Activated CD4-positive, alpha-beta T cell treated with anti-CD3 and anti-CD28 coated beads, Interleukin-2, amount 50 U/mL, for 48 hours (primary cell): ENCODE measurements around the gene XCR1.
A peak's percentile ranks its signal among the peaks of the same experiment; 100 is the strongest.
"Not testable (repeated sequence)": the region's sequence is repeated elsewhere in the genome, so short reads cannot be mapped to it uniquely, and the experiment has no call there.

Experiments
- DNase-seq, 2 experiments: peaks; one replicate each; pipeline ENCODE4 v3.0.0-alpha.2; 2020

XCR1 gene

DNA sequence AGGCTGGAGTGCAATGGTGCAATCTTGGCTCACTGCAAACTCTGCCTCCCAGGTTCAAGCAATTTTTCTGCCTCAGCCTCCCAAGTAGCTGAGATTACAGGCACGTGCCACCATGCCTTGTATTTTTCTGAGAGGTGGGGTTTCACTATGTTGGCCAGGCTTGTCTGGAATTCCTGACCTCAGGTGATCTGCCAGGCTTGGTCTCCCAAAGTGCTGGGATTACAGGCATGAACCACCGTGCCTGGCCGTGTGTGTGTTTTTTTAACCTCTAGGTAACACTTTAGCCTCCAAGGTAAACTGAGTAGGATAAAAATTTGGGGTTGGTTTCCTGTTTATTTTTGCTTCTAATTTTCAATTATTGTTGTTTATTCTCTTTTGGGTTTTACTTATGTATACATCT lies 10.8 kb upstream of the XCR1 start:
- DNase-seq, result not testable (repeated sequence)

DNA sequence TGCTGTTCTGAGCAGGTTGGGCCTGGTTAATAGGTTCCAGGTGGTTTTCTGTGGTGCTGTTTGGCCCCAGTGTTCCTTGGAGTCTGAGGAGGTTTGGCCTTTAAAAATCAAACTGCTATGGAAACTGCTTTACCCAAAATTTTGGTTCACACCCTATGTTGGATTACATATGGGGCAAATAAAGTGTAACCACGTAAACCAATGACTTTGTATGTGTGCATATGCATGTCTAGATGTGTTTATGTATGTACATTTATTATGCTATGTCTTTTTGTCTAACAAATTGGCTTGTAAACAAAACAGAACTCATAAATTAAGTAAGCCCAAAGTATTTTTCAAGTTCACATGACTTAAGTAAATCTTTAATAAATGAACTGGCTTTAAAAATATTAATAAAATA lies 8.9 kb upstream of the XCR1 start:
- no peak for DNase-seq

DNA sequence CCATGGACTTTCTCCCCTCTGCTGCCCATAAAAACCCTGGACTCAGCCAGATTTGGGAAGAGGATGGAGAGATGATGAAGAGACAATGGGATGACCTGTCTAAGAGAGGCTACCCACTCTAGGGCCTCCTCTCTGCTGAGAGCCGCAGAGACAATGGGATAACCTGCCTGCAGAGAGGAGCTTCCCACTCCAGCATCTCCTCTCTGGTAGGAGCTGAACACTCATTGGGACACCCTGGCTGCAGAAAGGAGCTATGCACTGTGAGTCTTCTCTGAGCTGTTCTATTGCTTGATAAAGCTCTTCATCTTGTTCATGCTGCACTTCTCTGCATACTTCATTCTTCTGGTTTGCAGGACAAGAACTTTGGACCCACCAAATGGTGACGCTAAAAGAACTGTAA lies 4.5 kb upstream of the XCR1 start:
- no peak for DNase-seq

DNA sequence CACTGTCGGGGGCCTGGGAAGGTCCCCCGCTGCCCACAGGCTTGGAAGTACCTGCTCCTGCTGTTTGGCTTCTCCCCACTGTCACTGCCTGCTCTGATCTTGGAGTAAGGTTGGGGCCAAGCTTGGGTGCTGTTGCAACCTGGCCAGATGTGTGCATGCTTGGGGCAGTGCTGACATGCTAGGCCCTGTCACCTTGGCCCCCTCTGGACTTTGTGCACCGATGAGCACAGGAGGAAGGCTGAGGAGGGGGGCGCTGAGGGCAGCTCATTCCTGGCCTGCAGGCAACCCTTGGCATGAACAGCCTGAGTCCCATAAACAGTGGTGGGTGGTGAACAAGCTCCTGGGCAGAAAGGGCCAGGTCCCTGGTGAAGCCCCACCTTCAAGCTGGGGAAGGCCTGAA lies 4.0 kb upstream of the XCR1 start:
- no peak for DNase-seq

DNA sequence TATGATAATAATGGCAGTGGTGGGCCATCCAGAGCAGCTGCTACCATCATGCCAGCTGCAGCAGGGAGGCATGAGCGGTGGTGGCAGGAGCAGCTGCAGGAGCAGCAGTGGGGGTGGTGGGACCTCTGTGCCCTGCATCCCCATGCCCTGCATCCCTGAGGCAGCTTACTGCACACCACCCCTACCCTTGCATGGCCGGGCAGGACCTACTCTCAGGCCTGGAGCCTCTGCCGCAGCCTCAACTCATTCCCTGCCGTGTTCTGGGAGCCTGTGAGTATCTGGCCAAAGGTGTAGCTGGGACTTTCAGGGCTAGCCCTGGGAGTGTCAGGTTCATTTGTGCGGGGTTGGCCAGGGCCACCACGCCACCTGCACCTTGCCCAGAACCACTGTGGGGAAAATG lies 3.3 kb upstream of the XCR1 start:
- DNase-seq, result no peak

DNA sequence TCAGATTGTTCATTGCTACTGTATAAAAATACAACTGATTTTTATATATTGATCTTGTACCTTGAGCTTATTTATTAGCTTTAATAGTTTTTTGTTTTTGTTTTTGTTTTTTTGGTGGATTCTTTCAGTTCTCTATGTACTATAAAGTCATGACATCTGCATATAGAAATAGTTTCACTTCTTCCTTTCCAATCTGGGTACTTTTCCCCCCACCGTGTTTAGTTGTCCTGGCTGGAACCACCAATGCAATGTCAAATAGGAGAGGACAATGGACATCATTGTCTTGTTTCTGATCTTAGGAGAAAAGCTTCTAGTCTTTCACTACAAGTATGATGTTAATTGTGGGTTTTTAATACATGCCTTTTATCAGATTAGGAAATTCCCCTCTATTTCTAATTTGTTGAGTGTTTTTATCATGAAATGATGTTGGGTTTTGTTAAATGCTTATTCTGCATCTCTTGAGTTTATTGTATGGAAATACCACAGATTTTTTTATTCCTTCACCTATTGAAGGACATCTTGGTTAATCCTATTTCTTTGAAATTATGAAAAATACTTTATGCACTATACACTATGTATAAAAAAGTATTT lies 2.8 kb upstream of the XCR1 start:
- no peak for DNase-seq

DNA sequence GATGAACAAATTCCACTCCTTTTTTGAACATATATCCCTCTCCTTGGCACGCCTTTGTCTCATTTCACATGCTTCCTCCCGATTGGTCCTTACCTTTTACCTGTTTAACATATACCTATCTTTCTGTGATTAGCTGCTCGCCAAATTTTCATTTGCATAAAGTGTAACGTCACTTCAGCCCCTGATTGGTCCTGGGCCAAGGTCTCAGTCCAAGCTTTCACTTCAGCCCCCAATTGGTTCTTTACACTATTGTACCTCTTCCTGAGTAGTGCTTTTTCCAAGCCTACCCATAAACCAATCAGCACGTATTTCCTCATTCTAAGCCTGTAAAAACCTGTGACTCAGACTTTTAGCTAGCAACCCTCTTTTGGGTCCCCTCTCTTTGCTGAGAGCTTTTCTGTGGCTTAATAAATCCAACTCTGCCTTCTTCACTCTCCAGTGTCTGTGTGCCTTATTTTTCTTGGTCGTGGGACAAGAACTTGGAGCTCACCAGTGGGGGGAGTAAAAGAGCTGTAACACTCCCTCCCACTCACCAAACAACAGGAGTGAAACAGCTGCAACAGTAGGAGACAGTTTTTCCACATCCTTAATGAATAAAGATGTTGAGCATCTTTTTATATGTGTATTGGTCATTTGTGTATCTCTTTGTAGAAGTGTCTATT lies 584 bp upstream of the XCR1 start:
- DNase-seq, result no peak

DNA sequence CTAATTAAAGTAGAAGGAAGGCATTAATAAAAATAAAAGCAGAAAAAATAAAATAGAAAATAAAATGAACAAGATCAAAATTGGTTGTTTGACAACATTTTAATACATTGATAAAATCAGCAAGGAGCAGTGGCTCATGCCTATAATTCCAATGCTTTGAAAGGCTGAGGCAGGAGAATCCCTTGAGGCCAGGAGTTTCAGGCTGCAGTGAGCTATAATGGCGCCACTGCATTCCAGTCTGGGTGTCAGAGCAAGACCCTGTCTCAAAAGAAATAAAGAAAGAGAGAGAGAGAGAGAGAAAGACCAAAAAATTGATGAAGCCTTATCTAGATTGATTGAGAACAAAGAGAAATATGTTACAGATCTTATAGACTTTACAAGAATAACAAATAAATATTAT lies 2.1 kb downstream of the XCR1 start:
- no peak for DNase-seq

DNA sequence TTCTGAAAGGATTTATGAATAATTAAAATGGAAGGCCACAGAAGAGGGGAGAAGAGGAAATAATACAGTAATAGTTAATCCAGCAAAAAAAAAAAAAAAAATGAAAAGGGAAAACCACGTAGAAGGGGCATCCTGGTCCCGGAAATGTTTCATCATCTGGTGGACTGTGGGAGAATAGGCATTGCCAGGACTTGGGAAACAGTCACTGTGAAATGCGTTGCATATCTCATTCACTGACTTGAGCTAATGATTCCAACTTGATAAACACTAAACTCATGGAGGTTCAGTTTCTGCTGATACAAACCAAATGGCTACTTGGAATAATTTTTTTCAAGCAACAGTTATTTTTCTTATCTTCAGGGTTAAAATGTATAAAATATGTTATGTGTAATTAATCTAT lies 3.2 kb downstream of the XCR1 start:
- DNase-seq, result no peak

DNA sequence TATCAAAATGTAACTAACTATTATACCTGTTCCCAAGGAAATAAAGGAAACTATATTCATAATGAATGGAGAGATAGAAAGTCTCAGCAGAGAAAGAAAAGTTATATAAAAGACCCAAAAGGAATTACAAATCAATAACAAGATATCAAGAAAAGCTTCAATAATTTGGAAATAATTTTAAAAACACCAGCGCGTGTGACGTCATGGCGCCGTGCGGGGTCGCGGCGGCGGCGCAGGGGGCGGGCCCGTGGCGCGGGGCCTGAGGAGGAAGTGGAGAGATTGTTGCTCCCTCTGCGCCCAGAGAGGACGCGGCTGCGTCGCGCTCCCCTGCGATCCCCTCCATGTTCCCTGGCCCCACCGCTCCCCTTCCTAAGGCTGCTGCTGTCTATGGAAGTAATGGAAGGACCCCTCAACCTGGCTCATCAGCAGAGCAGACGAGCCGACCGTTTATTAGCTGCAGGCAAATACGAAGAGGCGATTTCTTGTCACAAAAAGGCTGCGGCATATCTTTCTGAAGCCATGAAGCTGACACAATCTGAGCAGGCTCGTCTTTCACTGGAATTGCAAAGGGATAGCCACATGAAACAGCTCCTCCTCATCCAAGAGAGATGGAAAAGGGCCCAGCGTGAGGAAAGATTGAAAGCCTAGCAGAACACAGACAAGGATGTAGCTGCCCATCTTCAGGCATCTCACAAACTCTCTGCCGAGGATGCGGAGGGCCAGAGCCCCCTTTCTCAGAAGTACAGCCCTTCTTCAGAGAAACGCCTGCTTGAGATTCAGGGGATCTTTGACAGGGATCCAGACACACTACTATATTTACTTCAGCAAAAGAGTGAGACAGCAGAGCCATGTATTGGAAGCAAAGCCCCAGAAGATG lies 4.1 kb downstream of the XCR1 start:
- no peak for DNase-seq

DNA sequence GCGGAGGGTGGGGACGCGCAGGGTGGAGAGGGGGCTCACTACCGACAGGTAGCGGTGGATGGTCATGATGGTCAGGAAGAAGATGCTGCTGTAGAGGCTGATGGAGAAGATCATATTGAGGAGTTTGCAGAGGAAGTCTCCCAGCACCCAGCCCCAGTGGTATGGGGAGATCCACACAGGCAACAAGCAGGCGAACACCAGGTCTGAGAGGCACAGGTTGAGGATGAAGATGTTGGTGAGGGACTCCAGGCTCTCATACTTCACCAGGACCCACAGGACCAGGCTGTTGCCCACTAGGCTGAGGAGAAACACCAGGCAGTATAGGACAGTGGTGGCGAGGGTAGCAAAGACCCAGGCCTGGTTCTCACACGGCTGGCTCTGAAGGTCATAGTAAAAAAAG lies 5.8 kb downstream of the XCR1 start:
- DNase-seq, result no peak

DNA sequence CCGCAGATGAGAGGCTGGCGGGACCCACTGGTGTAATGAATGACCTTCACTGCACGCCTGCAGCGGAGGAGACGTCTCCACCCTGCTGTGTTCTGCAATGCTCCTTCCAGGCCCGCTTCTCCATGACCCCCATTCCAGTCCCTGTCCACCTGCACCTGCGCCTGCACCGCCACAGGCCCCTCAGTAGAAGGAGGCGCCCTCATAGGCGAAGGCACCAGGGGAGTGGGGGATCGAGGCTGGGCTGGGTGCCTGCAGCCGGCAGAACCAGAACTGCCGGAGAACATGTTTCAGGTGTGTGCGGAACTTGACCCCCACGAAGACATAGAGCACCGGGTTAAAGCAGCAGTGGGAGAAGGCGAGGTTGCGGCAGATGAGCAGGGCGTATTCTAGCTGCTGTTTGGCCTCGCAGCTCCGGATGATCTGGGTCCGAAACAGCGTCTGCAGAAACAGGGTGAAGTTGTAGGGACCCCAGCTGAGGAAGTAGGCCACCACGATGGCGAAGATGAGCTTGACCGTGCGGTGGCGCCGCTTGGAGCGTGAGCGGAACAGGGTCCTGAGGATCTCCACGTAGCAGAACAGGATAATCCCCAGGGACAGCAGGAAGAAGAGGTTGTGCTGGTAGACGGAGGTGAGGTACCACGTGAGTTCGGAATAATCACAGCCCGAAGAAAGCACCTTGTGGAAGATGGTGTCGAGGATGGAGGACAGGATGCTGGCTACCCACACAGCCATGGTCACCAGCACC lies 6.3 kb downstream of the XCR1 start:
- DNase-seq, result no peak

DNA sequence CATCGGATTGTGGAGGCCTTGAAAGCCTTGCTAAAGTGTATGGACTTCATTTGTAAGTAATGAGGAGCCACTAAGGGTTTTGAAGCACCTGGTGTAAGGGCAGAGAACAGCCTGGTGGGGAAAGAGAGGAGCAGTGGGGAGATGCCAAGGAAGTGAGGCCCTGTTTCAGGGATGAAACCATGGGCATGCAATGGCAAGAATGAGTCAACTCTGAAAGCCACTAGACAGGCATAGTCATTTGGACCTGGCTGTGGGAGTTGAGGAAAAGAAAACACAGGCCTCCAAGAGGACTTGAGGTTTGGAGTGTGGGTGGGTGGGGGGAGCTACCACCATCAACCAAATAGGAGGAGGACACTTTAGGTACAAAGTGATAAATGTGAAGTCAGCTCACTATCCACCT lies 7.6 kb downstream of the XCR1 start:
- peak; percentile 60 to 69 for DNase-seq

DNA sequence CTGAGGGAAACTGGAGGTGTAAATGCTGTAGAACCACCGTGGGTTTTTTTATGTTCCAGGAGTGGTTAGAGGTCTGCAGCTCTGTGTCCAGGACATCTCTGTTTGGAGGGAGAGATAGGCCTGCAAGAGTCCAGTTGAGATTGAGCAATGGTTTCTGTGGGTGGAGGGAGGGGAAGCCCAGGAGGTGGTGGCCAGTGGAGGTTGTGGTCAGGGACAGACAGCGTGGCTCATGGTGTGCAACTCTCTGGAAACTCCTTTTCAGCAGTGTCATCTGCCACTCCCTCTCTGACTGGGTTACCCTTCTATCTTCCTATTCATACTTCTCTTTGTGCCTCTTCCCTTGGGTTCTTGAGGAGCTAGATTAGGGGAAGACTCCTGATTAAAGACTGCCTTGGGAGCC lies 9.6 kb downstream of the XCR1 start:
- DNase-seq, result peak in 1 of 2 experiments; percentile 25

DNA sequence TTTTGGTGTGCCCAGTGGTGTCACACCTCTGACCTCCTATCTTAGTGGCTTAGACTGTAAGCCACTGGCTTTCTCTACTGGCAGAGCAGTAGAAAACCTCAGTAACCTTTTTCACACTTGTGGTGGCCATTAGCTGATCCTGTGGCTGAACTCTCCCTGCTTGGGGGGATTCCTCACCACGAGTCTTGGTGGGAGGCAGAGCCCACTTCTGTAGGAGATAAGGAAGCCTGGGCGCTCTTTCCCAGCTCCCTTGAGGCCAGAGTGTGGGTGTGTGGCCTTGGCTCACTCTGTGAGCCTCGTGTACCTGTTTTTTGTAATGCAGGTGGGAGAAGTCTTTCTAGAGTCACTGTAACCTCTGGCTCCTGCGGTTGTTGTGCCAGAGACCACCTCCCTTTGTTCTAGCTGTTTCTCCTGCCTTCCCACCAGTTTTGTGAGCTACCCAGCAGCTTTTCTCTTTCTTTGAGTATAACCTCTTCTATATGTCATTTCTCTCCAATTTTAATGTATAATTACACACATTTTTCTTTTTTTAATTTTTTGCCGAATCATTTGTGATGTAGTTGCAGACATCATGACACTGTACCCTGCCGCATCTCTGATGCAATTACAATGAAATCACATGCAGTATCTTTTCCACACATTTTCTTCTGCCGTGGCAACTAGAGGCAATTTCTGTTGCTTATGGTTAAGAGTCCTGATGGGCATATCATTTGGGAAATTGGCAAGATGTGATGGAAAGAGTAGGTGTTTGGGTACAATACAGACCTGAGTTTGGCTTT lies 13.8 kb downstream of the XCR1 start:
- DNase-seq, result no peak

DNA sequence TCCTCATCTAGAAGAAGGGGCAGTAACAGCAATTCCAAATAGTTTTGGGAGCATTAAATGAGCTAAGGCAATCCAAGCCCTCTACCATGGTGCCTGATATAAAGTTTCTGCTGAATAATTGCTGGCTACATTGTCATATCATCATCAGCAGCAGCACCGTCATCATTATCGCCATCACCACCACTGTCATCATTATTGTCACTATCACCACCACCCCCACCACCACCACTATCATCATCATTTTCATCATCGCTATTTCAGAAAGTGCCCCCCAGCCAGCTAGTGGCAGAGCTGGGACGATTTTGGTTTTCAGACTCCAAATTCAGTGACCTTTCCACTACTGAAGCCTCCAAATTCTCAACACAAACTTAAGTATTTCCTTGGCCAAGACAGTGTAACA lies 15.0 kb downstream of the XCR1 start:
- no peak for DNase-seq

DNA sequence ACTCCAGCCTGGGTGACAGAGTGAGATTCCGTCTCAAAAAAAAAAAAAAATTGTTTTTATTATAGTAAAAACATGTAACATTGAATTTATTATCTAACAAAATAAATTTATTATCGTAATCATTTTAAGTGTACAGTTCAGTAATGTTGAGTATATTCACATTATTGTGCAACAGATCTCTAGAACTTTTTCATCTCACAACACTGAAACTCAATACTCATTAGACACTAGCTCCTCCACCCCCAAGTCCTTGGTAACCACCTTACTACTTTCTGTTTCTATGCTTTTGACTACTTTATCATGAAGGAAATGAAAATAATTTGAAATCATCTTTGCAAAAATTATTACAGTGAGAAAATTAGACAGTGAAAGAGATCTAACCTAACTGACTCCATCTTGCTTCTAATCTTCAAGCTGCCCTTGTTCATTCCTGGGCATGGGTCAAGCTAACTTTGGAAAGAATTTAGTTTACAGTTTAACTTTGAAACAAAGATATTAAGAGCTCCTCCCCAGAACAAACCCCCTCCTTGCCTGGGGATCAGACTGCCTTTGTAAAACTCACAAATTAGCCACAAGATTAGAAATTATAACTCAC lies 16.7 kb downstream of the XCR1 start:
- no peak for DNase-seq

DNA sequence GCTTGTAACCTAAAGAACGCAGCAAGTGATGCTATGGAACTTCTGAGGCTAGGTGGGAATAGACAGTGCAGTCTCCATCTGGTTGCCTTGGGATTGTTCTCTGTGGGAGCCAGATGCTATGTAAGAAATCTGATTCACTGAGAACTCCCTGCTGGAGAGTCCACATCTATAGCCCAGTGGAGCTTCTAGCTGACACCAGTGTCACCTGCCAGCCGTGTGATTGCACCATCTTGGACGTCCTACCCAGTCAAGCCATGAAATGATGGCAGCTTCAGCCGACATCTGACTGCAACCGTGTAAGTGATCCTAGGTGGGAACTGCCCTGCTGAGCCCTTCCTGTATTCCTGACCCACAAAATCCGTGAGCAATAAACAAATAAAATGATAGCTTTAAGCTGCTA lies 19.2 kb downstream of the XCR1 start:
- no peak for DNase-seq

DNA sequence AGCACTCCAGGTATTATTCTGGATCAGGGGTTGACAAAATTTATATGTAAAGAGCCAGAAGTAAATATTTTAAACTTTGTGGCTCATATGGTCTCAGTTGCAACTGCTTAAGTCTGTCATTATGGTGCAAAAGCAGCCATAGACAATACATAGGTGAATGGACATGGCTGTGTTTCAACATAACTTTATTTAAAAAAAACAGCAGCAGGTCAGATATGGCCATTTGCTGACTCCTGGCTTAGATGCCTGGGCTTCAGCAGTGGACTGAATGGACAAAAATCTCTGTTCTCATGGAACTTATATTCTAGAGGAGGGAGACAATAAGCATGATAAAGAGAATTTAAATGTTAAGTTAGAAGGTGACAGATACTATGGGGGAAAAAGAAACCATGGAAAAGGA lies 20.0 kb downstream of the XCR1 start:
- DNase-seq, result no peak

DNA sequence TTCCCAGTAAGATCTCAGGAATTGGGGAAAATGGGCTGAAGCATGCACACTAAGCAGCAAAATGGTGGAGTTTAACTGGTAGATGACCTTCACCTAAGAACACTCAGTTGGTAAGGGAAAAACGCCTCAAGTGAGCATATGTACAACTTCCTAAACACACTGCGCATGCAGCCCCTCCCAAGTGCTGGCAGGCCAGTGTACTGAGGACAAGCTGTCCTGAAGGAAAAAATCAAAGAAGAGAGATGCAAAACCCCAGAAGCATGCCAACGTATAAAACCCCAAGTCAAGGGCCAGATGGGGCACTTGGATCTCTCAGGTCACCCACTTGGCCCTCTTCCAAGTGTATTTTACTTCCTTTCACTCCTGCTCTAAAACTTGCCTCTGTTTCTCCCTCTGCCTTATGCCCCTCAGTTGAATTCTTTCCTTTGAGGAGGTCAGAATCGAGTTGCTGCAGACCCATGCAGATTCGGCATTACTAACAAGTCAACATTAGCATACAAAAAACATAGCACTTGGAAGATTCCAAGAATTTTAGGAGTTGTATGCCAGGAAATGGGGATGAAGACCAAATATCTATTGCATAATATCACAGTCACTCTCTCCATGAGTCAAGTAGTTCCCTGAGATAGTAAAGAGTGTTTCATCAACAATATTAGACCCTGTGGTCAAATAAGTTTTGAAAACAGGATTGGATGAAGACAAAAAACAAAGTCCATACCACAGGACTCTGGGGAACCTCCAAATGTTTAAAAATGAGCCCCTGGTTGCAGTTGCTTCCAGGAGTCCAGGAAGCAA lies 20.8 kb downstream of the XCR1 start:
- DNase-seq, result no peak

DNA sequence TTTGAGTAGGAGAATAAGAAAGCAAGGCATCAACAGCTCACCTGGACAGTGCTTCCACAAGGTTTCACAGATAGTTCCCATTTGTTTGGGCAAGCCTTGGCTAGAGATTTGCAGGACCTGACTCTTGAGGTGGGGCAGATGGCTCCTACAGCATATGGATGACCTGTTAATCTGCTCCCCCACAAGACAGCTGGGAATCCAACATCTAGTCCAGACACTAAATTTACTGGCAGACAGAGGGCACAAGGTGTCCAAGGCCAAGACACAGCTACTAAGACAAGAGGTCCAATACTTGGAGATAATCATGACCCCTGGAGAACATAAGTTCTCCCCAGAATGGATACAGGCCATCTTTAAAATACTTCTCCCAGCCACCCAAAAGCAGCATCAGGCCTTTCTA lies 23.6 kb downstream of the XCR1 start:
- DNase-seq, result not testable (repeated sequence)
